Ishikawa (cell line): ENCODE results near the gene NGFR.

ENCODE experiments used
- CEBPB ChIP-seq: IDR thresholded peaks from 2 replicates; pipeline ENCODE4 v1.6.1; 2012
- CREB1 ChIP-seq: IDR thresholded peaks from 2 replicates; pipeline ENCODE4 v1.6.1; 2012; ENCODE audit warnings: low read depth
- EGR1 ChIP-seq: IDR thresholded peaks from 2 replicates; pipeline ENCODE4 v1.6.1; 2012
- EP300 ChIP-seq: IDR thresholded peaks from 2 replicates; pipeline ENCODE4 v1.6.1; 2012; ENCODE audit warnings: borderline replicate concordance
- FOXM1 ChIP-seq: IDR thresholded peaks from 2 replicates; pipeline ENCODE4 v1.6.1; 2012; ENCODE audit warnings: low read depth, borderline replicate concordance
- NFIC ChIP-seq: IDR thresholded peaks from 2 replicates; pipeline ENCODE4 v1.6.1; 2012
- RAD21 ChIP-seq: IDR thresholded peaks from 2 replicates; pipeline ENCODE4 v1.6.1; 2012; ENCODE audit warnings: low read depth
- TAF1 ChIP-seq: IDR thresholded peaks from 2 replicates; pipeline ENCODE4 v1.6.1; 2012; ENCODE audit warnings: low read depth, mild to moderate bottlenecking
- TCF12 ChIP-seq: IDR thresholded peaks from 2 replicates; pipeline ENCODE4 v1.6.1; 2012; ENCODE audit warnings: low read depth
- TEAD4 ChIP-seq: IDR thresholded peaks from 2 replicates; pipeline ENCODE4 v1.6.1; 2012
- USF1 ChIP-seq: IDR thresholded peaks from 2 replicates; pipeline ENCODE4 v1.6.1; 2012
- YY1 ChIP-seq: IDR thresholded peaks from 2 replicates; pipeline ENCODE4 v1.6.1; 2012; ENCODE audit warnings: low read depth
- ZBTB7A ChIP-seq: IDR thresholded peaks from 2 replicates; pipeline ENCODE4 v1.6.1; 2012; ENCODE audit warnings: low read depth
- TF ChIP-seq, protein P1 (sequence below): IDR thresholded peaks from 2 replicates; pipeline ENCODE4 v1.6.1; 2012
- TF ChIP-seq, protein P2 (sequence below): IDR thresholded peaks from 2 replicates; pipeline ENCODE4 v1.6.1; 2012; ENCODE audit warnings: low read depth, mild to moderate bottlenecking

Gene NGFR

GRCh38 chr17:49483599-49484509 is 11.2 kb upstream of the NGFR start:
- TF ChIP-seq, protein P1, sequence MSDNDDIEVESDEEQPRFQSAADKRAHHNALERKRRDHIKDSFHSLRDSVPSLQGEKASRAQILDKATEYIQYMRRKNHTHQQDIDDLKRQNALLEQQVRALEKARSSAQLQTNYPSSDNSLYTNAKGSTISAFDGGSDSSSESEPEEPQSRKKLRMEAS, result no peak
- TF ChIP-seq, protein P2, sequence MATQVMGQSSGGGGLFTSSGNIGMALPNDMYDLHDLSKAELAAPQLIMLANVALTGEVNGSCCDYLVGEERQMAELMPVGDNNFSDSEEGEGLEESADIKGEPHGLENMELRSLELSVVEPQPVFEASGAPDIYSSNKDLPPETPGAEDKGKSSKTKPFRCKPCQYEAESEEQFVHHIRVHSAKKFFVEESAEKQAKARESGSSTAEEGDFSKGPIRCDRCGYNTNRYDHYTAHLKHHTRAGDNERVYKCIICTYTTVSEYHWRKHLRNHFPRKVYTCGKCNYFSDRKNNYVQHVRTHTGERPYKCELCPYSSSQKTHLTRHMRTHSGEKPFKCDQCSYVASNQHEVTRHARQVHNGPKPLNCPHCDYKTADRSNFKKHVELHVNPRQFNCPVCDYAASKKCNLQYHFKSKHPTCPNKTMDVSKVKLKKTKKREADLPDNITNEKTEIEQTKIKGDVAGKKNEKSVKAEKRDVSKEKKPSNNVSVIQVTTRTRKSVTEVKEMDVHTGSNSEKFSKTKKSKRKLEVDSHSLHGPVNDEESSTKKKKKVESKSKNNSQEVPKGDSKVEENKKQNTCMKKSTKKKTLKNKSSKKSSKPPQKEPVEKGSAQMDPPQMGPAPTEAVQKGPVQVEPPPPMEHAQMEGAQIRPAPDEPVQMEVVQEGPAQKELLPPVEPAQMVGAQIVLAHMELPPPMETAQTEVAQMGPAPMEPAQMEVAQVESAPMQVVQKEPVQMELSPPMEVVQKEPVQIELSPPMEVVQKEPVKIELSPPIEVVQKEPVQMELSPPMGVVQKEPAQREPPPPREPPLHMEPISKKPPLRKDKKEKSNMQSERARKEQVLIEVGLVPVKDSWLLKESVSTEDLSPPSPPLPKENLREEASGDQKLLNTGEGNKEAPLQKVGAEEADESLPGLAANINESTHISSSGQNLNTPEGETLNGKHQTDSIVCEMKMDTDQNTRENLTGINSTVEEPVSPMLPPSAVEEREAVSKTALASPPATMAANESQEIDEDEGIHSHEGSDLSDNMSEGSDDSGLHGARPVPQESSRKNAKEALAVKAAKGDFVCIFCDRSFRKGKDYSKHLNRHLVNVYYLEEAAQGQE, result no peak
- no peak for TF ChIP-seq ZBTB7A

DNA sequence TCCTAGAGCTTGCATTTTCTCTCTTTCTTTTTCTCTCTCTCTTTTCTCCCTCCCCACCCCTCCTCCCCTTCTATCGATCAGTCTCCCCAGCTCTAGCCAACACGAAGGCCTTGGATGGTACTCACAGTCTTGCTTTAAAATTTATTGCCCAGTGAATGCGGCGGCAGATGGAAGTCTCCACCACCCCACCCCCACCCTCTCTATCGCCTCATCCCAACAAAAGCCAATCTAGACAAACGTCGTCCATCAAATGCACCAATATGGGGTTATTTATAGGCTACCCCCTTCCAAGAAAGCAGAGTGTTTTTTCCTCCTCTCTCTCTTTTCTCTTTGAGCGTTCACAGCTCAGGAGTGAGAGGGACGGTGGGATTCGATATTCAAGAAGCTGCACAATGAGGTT is 10.5 kb upstream of the NGFR start:
- no peak for TF ChIP-seq NFIC
- no peak for TF ChIP-seq EP300
- no peak for TF ChIP-seq FOXM1

DNA sequence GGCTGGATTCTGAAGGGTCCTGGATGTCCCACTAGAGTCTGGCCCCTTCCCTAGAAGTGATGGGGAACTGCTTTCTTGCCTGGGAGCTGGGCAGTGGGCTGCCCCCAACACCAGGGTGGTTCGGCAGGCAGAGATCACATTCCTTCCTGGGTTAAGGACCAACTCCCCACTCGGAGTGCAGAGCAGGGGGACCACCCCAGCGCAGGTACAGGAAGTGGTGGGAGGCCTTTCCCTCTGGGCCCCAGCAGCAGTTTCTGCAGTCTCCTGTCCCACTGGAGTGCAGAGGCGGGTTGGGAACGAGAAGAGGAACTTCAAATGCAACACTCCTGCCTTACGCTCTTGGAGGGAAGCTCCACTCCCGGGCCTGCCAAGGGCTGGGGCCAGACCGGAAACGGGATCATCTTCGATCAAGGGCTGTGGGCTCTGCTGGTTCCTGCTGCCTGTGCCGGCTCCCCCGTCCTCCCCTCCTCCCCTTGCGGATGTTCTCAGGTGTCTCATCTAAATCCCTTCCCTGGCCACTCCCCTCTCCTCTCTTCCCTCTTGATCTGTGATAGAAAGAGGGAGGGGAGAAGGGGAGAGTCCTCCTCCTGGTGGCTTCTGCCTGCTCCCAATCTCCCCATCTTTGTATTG is 9.0 kb upstream of the NGFR start:
- TF ChIP-seq ZBTB7A, result no peak
- no peak for TF ChIP-seq NFIC
- TF ChIP-seq EP300, result no peak
- TF ChIP-seq CREB1, result no peak
- TF ChIP-seq EGR1, result no peak
- TF ChIP-seq TCF12, result no peak
- TF ChIP-seq RAD21, result no peak
- TF ChIP-seq FOXM1, result no peak
- no peak for TF ChIP-seq USF1
- TF ChIP-seq YY1, result no peak
- TF ChIP-seq, protein P2, result no peak
- no peak for TF ChIP-seq TEAD4
- TF ChIP-seq, protein P1, result no peak
- TF ChIP-seq TAF1, result no peak
- TF ChIP-seq CEBPB, result no peak

- TF ChIP-seq EP300 (no peak), EGR1 (no peak), ZBTB7A (no peak), CREB1 (no peak), TEAD4 (no peak), YY1 (no peak), CEBPB (no peak), RAD21 (no peak), TAF1 (no peak), USF1 (no peak), NFIC (no peak), TCF12 (no peak), FOXM1 (no peak)
- TF ChIP-seq, protein P2, result no peak
- TF ChIP-seq, protein P1, result no peak
These were observed 7.9 kb upstream of the NGFR start for GRCh38 chr17:49487183-49487582.
